NT2/D1 (cell line): ENCODE measurements around the gene RP9.

Experiments used
- SUZ12 ChIP-seq: IDR thresholded peaks from 2 replicates; pipeline ENCODE4 v1.6.1; 2011; ENCODE audit not compliant: insufficient read length, insufficient read depth; ENCODE audit errors: extremely low read depth
- YY1 ChIP-seq: IDR thresholded peaks from 2 replicates; pipeline ENCODE4 v1.6.1; 2011; ENCODE audit not compliant: insufficient read length, insufficient read depth
- ZNF274 ChIP-seq: IDR thresholded peaks from 2 replicates; pipeline ENCODE4 v1.6.1; 2011; ENCODE audit warnings: mild to moderate bottlenecking, low read depth, low read length

GRCh38 chr7:33101906-33102305 is 7.3 kb downstream of the RP9 start:
- TF ChIP-seq YY1 (no peak), SUZ12 (no peak), ZNF274 (no peak)
